Measurements from ENCODE around the gene PTPRJ. TPM values are rescaled to one million over a fixed set of nuclear protein-coding genes. Genes with fewer than 3 reads are reported as not detected.

The PTPRJ gene
- total and polyA plus RNA-seq, 5 experiments from 2014 or later, result 4.3 to 23.7 (median 10.2) TPM

DNA sequence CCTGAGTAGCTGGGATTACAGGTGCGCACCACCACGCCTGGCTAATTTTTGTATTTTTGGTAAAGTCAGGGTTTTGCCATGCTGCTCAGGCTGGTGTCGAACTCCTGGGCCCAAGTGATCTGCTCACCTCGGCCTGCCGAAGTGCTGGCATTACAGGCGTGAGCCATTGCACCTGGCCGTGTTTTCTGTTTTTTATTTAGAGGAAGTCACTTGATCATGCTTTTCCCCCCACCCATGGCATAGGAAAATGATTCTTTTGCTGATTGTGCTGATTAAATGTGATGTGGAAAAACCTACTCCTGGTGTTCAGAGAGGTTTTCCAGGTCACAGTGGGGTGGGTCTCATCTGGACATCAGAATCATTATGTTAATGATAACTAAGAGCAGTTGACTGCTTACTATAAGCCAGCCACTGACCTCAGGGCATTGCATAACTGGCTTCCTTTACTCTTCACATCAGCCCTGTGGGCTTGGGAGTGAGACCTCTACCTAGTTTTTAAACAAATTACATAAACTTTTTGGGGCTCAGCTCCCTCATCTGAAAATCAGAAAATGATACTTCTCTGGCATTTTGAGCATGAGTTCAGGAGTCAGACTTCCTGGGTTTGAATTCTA, 71.0 kb downstream of the PTPRJ start:
- peaks cover 24 to 81% (median 63%) of the 10 kb centered on the region in 4 donors for H3K4me1 Mint-ChIP-seq
- no peaks in the 10 kb centered on the region for H3K27me3 Mint-ChIP-seq
- peak overlapping the region in 1 of 10 donors; percentile 10 for H3K4me3 Mint-ChIP-seq
- POLR2A ChIA-PET, result interaction anchor here (0.5 to 1.4 kb wide), 5 partner anchors 30 to 329 kb away, joined by 3 to 5 read pairs (median 3); no protein-coding TSS in a partner anchor
- ATAC-seq (no peak), DNase-seq (no peak)
- peak overlapping the region in 8 of 10 donors; percentile 4 to 76 (median 42) for H3K27ac Mint-ChIP-seq
- no peaks in the 10 kb centered on the region for H3K9me3 Mint-ChIP-seq
- H3K36me3 Mint-ChIP-seq, result no peaks in the 10 kb centered on the region

DNA sequence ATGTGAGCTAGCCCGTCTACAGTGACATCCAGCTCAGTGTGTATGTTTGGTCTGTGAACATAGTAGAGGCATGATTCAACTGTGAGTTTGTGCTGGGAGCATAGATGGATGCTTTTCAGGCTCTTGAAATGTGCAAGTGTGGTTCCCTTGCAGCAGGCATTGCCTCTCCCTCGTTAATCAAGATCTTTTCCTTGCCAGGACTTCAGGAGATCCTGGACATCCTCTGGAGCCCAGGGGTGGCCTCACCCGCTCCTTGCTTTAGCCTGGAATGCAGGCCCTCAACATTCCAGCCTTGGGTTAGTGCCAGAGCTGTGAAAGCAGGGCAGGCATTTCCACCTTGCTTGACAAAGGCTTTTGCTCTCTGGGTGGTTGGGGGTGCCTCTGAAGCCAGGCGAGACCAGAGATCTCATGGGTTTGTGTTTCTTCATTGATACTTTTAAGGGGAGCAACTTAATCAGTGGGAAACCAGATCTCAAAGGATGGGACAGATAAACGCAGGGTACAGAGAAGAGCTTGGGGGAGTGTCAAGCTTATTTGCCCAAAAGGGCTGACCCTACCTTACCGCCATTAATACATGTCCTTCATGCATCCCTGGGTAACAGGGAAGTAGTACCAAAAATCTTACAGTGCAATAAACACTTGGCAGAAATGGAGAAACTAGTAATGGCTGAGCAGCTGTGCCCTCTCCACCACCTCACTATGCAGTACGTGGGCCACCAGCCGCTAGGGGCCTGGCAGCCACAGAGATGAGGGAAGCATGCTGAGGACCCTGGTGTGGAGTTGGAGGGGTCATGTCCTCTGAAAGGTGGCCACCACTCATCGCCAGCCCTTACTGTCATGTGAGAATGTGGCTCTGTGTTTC, 72.1 kb downstream of the PTPRJ start:
- Mint-ChIP-seq H3K27me3 (no peaks in the 10 kb centered on the region), H3K4me1 (peaks cover 28 to 85% (median 72%) of the 10 kb centered on the region in 4 donors), H3K4me3 (no peak overlapping the region), H3K27ac (peak overlapping the region; percentile 14 to 70 (median 34)), H3K36me3 (no peaks in the 10 kb centered on the region), H3K9me3 (no peaks in the 10 kb centered on the region)
- ATAC-seq (no peak), DNase-seq (no peak)
- POLR2A ChIA-PET, result interaction anchor here (0.5 to 1.4 kb wide), 5 partner anchors 9 to 110 kb away, joined by 3 to 5 read pairs (median 3); no protein-coding TSS in a partner anchor

DNA sequence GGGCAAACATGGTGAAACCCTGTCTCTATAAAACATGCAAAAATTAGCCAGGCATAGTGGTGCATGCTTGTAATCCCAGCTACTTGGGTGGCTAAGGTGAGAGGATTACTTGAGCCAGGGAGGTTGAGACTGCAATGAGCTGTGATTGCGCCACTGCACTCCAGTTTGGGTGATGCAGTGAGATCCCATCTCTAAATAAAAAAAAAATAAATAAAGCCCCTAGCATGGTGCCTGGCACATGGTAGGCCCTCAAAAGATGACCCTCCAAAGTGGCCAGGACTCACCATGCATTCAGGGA, 74.6 kb downstream of the PTPRJ start:
- Mint-ChIP-seq H3K4me3 (peak overlapping the region in 4 of 10 donors; percentile 69 to 80 (median 70)), H3K9me3 (no peaks in the 10 kb centered on the region), H3K27ac (peak overlapping the region in 4 of 10 donors; percentile 82 to 87 (median 84)), H3K27me3 (no peaks in the 10 kb centered on the region), H3K36me3 (no peaks in the 10 kb centered on the region), H3K4me1 (peaks cover 30 to 90% (median 81%) of the 10 kb centered on the region in 4 donors)
- ATAC-seq (no peak), DNase-seq (no peak)
- POLR2A ChIA-PET, result interaction anchor here (0.6 to 3.3 kb wide), 6 partner anchors 11 to 1458 kb away, joined by 3 to 25 read pairs (median 5); partner anchors contain the start of gene PTPRJ

DNA sequence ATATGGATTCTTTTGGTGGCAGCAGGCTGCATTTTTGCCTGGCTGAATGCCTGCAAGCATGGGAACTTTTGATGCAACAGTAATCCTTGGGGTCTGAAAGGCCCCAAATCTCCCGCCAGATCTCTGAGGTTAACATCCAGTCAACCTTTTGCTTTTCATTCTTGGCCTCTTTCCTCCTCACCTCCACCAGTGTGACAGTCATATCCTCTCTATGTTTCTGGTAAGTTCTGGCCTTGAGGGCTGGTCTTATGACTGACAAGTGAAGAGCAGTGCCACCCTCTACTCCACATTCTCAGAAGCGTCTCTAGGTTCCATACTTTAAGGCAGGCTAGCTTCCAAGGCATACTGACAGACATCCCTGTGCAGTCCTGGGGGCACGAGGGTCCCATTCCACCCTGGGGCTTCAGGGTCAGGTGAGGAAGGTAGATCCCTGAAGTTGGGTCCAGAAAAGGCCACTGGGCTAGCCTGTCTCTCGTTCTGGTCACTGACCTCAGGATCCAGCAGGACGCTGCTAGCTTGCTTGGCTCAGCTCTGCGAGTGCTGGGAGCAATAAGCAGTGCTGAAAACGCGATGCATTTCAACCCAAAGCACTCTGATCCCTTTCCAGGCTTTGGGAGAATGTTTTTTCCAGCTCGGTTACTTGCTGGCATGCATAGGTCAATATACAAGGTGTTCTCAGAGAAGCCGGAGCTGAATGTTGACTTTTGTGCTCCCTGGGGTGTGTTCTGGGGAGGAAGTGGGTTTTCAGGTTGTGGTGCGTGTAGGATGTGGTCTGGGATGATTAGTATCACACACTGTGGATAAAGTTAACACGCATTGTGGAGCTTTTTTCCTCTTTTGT, 75.2 kb downstream of the PTPRJ start:
- Mint-ChIP-seq H3K27me3 (no peaks in the 10 kb centered on the region), H3K27ac (peak overlapping the region; percentile 51 to 87 (median 76)), H3K4me3 (peak overlapping the region; percentile 52 to 87 (median 76)), H3K4me1 (peaks cover 28 to 89% (median 78%) of the 10 kb centered on the region in 4 donors), H3K9me3 (no peaks in the 10 kb centered on the region), H3K36me3 (no peaks in the 10 kb centered on the region)
- ATAC-seq (peak; percentile 86 to 91), DNase-seq (peak in 9 of 10 donors; percentile 30 to 86 (median 61))
- POLR2A ChIA-PET, result interaction anchor here (0.8 to 3.4 kb wide), 19 partner anchors 10 to 121 kb away, joined by 3 to 44 read pairs (median 4); partner anchors contain the start of gene PTPRJ

DNA sequence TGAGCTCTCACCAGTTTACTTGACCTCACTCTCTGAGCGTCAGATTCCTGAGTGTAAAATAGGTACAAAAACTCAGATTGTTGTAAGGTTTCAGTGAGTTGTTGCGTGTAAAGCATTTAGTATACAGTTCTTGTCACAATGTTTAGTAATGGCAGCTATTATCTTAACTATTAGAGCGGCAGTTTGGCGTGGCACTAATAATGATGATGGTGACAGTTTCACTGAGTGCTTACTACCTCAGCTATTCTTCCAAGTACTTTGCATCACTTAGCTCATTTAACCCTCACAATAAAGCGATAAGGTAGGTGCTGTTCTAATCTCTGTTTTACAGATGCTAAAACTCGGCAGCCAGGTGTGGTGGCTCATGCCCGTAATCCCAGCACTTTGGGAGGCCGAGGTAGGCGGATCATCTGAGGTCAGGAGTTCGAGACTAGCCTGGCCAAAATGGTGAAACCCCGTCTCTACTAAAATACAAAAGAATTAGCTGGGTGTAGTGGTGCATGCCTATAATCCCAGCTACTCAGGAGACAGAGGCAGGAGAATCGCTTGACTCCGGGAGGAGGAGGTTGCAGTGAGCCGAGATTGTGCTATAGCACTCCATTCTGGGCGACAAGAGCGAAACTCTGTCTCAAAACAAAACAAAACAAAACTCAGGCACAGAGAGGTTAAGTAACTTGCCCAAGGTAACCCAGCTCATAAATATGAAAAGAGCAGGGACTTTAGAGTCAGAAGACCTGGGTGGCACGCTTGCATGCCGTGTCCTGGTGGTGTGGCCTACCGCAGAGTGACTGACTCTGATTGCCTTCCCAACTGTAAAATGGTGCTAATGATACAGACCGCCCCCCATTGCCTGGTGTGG, 76.2 kb downstream of the PTPRJ start:
- no peak for DNase-seq
- Mint-ChIP-seq H3K4me1 (peaks cover 28 to 88% (median 77%) of the 10 kb centered on the region in 4 donors), H3K27ac (peak overlapping the region; percentile 51 to 87 (median 78)), H3K36me3 (no peaks in the 10 kb centered on the region), H3K4me3 (peak overlapping the region; percentile 52 to 87 (median 76)), H3K9me3 (no peaks in the 10 kb centered on the region), H3K27me3 (no peaks in the 10 kb centered on the region)
- POLR2A ChIA-PET, result interaction anchor here (0.8 to 3.4 kb wide), 16 partner anchors 11 to 107 kb away, joined by 3 to 44 read pairs (median 4); no protein-coding TSS in a partner anchor
- ATAC-seq, result no peak

DNA sequence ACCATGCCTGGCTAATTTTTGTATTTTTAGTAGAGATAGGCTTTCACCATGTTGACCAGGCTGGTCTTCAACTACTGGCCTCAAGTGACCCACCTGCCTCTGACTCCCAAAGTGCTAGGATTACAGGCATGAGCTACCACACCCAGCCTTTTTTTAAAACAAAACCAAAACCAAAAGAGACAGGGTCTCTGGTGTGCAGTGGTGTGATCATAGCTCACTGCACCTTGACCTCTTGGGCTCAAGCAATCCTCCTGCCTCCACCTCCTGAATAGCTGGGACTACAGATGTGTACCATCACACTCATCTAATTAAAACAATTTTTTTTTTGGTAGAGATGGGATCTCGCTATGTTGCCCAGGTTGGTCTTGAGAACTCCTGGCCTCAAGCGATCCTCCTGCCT, 77.7 kb downstream of the PTPRJ start:
- Mint-ChIP-seq H3K9me3 (no peaks in the 10 kb centered on the region), H3K36me3 (no peaks in the 10 kb centered on the region), H3K27me3 (no peaks in the 10 kb centered on the region), H3K4me1 (peaks cover 21 to 85% (median 67%) of the 10 kb centered on the region in 4 donors), H3K27ac (peak overlapping the region; percentile 31 to 95 (median 73)), H3K4me3 (peak overlapping the region in 9 of 10 donors; percentile 19 to 87 (median 71))
- POLR2A ChIA-PET, result interaction anchor here (0.6 to 3.4 kb wide), 3 partner anchors 10 to 77 kb away, joined by 3 to 44 read pairs (median 3); no protein-coding TSS in a partner anchor
- ATAC-seq (no peak), DNase-seq (no peak)

DNA sequence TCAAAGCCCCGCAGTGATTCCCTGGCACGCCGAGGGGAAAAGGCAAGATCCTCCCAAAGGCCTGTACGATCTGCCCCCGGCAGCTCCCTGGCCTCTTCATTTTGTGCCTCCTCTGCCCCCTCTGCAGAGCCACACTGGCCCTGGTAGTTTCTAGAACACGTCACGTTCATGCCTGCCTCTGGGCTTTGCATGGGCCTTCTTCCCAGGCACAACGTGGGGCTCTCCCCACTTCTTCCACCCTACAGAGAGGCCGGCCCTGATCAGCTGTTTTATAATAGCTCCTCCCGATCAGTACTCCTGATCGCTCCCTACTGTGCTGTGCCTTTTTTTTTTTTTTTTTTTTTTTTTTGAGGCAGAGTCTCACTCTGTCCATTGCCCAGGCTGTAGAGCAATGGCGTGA, 78.4 kb downstream of the PTPRJ start:
- DNase-seq, result no peak
- no peaks in the 10 kb centered on the region for H3K27me3 Mint-ChIP-seq
- no peak for ATAC-seq
- H3K9me3 Mint-ChIP-seq, result no peaks in the 10 kb centered on the region
- H3K4me1 Mint-ChIP-seq, result peaks cover 24 to 92% (median 72%) of the 10 kb centered on the region in 4 donors
- H3K4me3 Mint-ChIP-seq, result peak overlapping the region in 8 of 10 donors; percentile 36 to 80 (median 62)
- H3K36me3 Mint-ChIP-seq, result no peaks in the 10 kb centered on the region
- POLR2A ChIA-PET, result interaction anchor here (0.6 to 0.8 kb wide), 2 partner anchors 62 to 81 kb away, joined by 3 read pairs; no protein-coding TSS in a partner anchor
- H3K27ac Mint-ChIP-seq, result peak overlapping the region in 9 of 10 donors; percentile 24 to 95 (median 70)

DNA sequence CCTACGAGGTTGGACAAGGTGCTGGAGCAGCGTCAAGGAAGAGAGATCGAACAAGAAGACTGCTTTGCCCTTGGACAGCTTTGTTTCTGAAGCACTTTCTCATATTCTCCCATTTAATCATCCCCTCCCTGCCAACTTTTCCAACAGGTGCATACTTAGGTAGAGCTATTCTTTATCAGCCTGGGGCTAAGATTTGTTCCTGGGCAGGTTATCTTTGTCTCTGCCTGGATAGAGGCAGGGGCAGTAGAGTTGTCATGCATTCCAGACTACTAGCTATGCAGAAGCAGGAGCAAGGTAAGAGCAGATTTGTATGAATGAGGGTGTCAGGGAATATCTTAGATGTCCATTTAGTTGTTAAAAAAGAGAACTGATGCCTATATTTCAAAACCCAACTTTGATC, 82.3 kb downstream of the PTPRJ start:
- POLR2A ChIA-PET, result interaction anchor here (0.6 to 1.1 kb wide), 2 partner anchors 58 to 61 kb away, joined by 3 read pairs; no protein-coding TSS in a partner anchor
- DNase-seq (no peak), ATAC-seq (no peak)
- no peaks in the 10 kb centered on the region for H3K36me3 Mint-ChIP-seq
- no peaks in the 10 kb centered on the region for H3K27me3 Mint-ChIP-seq
- H3K9me3 Mint-ChIP-seq, result no peaks in the 10 kb centered on the region
- peaks cover 16 to 75% (median 45%) of the 10 kb centered on the region in 4 donors for H3K4me1 Mint-ChIP-seq
- no peak overlapping the region for H3K4me3 Mint-ChIP-seq
- peak overlapping the region in 3 of 10 donors; percentile 19 to 64 (median 43) for H3K27ac Mint-ChIP-seq

DNA sequence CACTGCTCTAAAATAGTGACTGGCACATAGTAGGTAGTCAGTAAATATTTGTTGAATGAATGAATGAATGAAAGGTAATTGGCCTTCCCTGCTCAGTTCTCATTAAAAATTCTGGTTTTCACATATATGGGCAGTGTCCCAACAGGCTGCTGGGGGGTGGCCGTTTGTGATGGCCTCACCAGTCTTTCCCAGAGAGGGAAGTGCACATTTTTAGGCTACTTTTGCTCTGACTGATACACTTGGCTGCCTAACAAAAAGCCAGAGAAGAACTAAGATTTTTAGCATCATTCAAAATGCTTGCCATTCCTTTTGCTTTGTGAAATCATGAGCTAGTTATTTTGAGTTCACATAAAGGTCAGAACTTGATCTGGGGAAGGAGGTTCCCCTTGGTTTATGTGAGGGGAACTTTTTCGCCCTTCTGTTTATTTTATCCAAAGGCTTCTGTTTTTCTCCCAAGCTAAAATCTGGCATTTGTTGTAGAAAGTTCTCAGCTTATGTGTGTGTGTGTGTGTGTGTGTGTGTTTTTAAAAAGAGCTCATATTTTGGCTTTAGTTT, 83.1 kb downstream of the PTPRJ start:
- Mint-ChIP-seq H3K27ac (peak overlapping the region in 8 of 10 donors; percentile 14 to 77 (median 38)), H3K4me3 (no peak overlapping the region)
- POLR2A ChIA-PET, result interaction anchor here (0.6 to 1.1 kb wide), 3 partner anchors 62 to 1720 kb away, joined by 3 to 5 read pairs (median 3); no protein-coding TSS in a partner anchor

DNA sequence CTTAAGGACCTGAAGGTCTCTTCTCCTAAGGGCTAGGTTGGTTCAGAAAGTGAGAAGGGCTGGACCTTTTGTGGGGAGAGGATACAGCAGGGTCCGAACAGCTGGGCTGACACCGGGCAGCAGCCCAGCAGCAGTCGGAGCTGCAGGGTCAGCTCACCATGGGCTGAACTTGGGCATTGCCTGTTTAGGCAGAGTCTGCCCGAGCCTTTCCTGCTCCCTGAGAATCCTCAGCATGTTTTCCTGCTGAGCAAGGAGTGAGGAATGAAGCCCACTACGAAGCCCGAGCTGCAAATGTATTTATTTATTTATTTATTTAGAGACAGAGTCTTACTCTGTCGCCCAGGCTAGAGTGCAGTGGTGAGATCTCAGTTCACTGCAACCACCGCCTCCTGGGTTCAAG, 83.9 kb downstream of the PTPRJ start:
- Mint-ChIP-seq H3K27ac (peak overlapping the region in 4 of 10 donors; percentile 36 to 66 (median 42)), H3K9me3 (no peaks in the 10 kb centered on the region), H3K36me3 (peaks cover 0 to 8% (median 6%) of the 10 kb centered on the region in 3 donors), H3K27me3 (no peaks in the 10 kb centered on the region), H3K4me3 (no peak overlapping the region), H3K4me1 (peaks cover 11 to 67% (median 32%) of the 10 kb centered on the region in 4 donors)
- POLR2A ChIA-PET, result no interaction called here
- DNase-seq, result no peak
- ATAC-seq, result no peak

More for the DNA sequence above, 83.1 kb downstream of the PTPRJ start:
- Mint-ChIP-seq H3K27me3 (no peaks in the 10 kb centered on the region), H3K9me3 (no peaks in the 10 kb centered on the region), H3K36me3 (peaks cover 0 to 3% (median 0%) of the 10 kb centered on the region in 3 donors), H3K4me1 (peaks cover 14 to 74% (median 38%) of the 10 kb centered on the region in 4 donors)
- ATAC-seq (no peak), DNase-seq (no peak)

Data from naive thymus-derived CD8-positive, alpha-beta T cell (primary cell).